HEK293T (cell line): Measurements from ENCODE around the gene NAP1L2.

Experiments
- ARNT ChIP-seq: fragments of 450-650 bp; IDR thresholded peaks from 2 replicates; pipeline ENCODE4 v1.6.1; 2017; ENCODE audit warnings: mild to moderate bottlenecking
- BHLHE40 ChIP-seq: fragments of 450-650 bp; IDR thresholded peaks from 2 replicates; pipeline ENCODE4 v1.6.1; 2016; ENCODE audit warnings: mild to moderate bottlenecking, moderate library complexity, borderline replicate concordance
- CTBP1 ChIP-seq: fragments of 450-650 bp; IDR thresholded peaks from 2 replicates; pipeline ENCODE4 v1.6.1; 2016; ENCODE audit warnings: borderline replicate concordance
- FOXA1 ChIP-seq: fragments of 450-650 bp; IDR thresholded peaks from 2 replicates; pipeline ENCODE4 v1.6.1; 2016; ENCODE audit warnings: mild to moderate bottlenecking
- FOXM1 ChIP-seq: fragments of 450-650 bp; IDR thresholded peaks from 2 replicates; pipeline ENCODE4 v1.6.1; 2017; ENCODE audit warnings: mild to moderate bottlenecking, borderline replicate concordance
- L3MBTL2 ChIP-seq: fragments of 450-650 bp; conservative IDR thresholded peaks from 2 replicates; pipeline ENCODE4 v1.6.1; 2016; ENCODE audit warnings: mild to moderate bottlenecking
- LEF1 ChIP-seq: fragments of 450-650 bp; IDR thresholded peaks from 2 replicates; pipeline ENCODE4 v1.6.1; 2017; ENCODE audit warnings: mild to moderate bottlenecking, borderline replicate concordance
- NFRKB ChIP-seq: fragments of 450-650 bp; IDR thresholded peaks from 2 replicates; pipeline ENCODE4 v1.6.1; 2016; ENCODE audit warnings: mild to moderate bottlenecking, moderate library complexity
- PKNOX1 ChIP-seq: fragments of 450-650 bp; IDR thresholded peaks from 2 replicates; pipeline ENCODE4 v1.6.1; 2016
- SP1 ChIP-seq: fragments of 450-650 bp; IDR thresholded peaks from 2 replicates; pipeline ENCODE4 v1.6.1; 2017
- TARDBP ChIP-seq: fragments of 450-650 bp; IDR thresholded peaks from 2 replicates; pipeline ENCODE4 v1.6.1; 2016
- ZNF384 ChIP-seq: fragments of 450-650 bp; IDR thresholded peaks from 2 replicates; pipeline ENCODE4 v1.6.1; 2016

GRCh38 chrX:73213734-73214425 is 771 bp downstream of the NAP1L2 start:
- TF ChIP-seq NFRKB (no peak), ZNF384 (no peak), LEF1 (no peak), PKNOX1 (no peak), FOXM1 (no peak), BHLHE40 (no peak), FOXA1 (no peak), TARDBP (no peak), CTBP1 (no peak), SP1 (no peak), ARNT (no peak), L3MBTL2 (no peak)
